ACC112 (cell line): ENCODE data around the gene CASP7.
"Not testable (repeated sequence)": the region's sequence is repeated elsewhere in the genome, so short reads cannot be mapped to it uniquely, and the experiment has no call there.

Experiments
- H2AFZ ChIP-seq: fragments of 200-600 bp; sonication (generic); one replicate; pipeline ENCODE4 v1.6.0; 2017; ENCODE audit warnings: antibody characterized with exemption, low read length; ENCODE audit not compliant: unreplicated experiment
- H3K27ac ChIP-seq: fragments of 200-600 bp; sonication (generic); 2 replicates; pipeline ENCODE4 v1.5.1; 2014; ENCODE audit warnings: low read depth, mild to moderate bottlenecking, antibody characterized with exemption, low read length, moderate library complexity
- H3K27me3 ChIP-seq: fragments of 200-600 bp; sonication (generic); 2 replicates; pipeline ENCODE4 v1.6.1; 2014; ENCODE audit warnings: mild to moderate bottlenecking, antibody characterized with exemption, low read length, moderate library complexity, mixed read lengths; ENCODE audit not compliant: insufficient read depth
- H3K36me3 ChIP-seq: fragments of 200-600 bp; sonication (generic); 2 replicates; pipeline ENCODE4 v1.6.1; 2016; ENCODE audit warnings: mild to moderate bottlenecking, antibody characterized with exemption, low read length, moderate library complexity, mixed read lengths; ENCODE audit not compliant: insufficient read depth
- H3K4me1 ChIP-seq: fragments of 200-600 bp; sonication (generic); one replicate; pipeline ENCODE4 v1.6.1; 2016; ENCODE audit warnings: low read length, mixed read lengths; ENCODE audit not compliant: insufficient read depth, unreplicated experiment, control insufficient read depth
- H3K4me3 ChIP-seq: fragments of 200-600 bp; sonication (generic); 2 replicates; pipeline ENCODE4 v1.5.1; 2014; ENCODE audit warnings: mild to moderate bottlenecking, low read depth, low read length
- H3K79me2 ChIP-seq: fragments of 200-600 bp; sonication (generic); one replicate; pipeline ENCODE4 v1.6.0; 2016; ENCODE audit warnings: low read length; ENCODE audit not compliant: control insufficient read depth, unreplicated experiment, insufficient read depth

CASP7 gene

DNA sequence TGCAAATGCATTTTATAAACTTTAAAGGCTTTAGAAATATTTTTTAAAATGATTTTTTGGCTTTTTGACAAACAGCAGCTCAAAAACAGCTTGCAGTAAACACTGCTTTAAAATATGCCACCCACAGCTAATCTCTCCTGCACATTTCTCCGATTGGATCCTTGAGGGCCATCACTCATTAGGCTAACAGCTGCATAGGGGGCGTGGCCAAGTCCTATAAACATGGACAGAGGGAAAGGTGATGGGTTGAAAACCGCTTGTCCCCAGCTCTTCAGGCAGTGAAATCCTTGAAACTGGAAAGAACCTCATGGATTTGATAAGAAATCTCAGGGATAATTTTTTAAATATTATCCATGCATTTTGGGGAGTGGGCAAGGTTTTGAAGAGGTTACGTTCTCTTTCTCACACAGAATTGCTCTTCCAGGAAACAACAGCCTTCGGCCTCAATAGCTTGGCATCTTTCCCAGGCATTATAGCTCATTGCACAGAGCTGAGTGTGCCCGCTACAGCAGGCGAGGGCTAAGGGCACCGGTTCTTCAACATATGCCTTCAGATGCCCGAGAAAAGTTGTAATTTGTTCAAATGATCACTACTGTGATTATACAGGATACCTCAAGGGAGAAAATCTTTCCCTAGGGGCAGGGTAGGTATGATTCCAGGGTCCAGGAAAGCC is 73.4 kb downstream of the CASP7 start:
- Histone ChIP-seq H3K27ac (no peak overlapping the region), H3K36me3 (no peaks in the 10 kb centered on the region)

DNA sequence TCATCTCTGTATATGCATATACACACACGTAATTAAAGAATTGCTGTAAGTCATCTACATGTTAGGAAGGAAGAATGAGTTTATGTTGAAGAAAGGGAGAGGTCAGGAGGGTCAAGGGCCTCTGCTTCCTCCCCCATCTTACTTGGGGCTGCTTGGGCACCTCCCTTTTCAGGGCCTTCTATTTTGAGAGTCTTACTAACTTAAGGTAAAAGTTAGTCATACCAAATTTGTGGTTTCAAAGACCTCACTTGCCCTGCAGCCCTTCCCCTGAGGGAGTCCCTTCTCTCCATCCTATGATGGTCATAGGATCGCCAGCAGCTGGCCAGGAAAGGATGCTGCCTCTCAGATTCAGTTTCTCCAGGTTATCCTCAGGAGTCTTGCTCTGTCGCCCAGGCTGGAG is 74.4 kb downstream of the CASP7 start:
- H3K27me3 ChIP-seq, result peaks cover 9% of the 10 kb centered on the region
- H3K79me2 ChIP-seq, result no peaks in the 10 kb centered on the region
- no peaks in the 10 kb centered on the region for H3K4me1 ChIP-seq
- H2AFZ ChIP-seq, result no peak overlapping the region
- H3K4me3 ChIP-seq, result no peak overlapping the region
- H3K36me3 ChIP-seq, result no peaks in the 10 kb centered on the region
- H3K27ac ChIP-seq, result no peak overlapping the region

More for the DNA sequence above, 73.4 kb downstream of the CASP7 start:
- Histone ChIP-seq H3K79me2 (no peaks in the 10 kb centered on the region), H3K27me3 (peaks cover 9% of the 10 kb centered on the region), H3K4me3 (no peak overlapping the region), H2AFZ (no peak overlapping the region), H3K4me1 (no peaks in the 10 kb centered on the region)

DNA sequence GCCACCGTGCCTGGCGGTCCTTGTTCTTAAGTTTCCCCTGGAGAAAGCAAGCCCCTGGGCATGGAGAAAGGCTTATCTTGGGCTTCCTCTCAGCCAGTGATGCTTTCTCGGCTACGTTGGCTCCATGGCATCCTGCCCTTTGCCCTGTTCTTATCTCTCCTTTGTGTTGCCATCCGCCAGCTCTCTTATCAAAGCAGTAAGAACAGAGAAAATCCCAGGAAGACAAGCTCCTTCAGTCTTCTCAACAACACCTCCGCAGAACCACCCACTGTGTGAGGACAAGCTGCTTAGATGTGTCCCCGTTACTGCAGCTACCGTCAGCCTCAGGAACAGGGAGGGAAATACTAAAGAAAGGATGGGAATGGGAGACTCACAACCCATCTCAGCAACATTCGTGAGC is 75.1 kb downstream of the CASP7 start:
- Histone ChIP-seq H3K79me2 (no peaks in the 10 kb centered on the region), H2AFZ (no peak overlapping the region), H3K4me1 (no peaks in the 10 kb centered on the region)

DNA sequence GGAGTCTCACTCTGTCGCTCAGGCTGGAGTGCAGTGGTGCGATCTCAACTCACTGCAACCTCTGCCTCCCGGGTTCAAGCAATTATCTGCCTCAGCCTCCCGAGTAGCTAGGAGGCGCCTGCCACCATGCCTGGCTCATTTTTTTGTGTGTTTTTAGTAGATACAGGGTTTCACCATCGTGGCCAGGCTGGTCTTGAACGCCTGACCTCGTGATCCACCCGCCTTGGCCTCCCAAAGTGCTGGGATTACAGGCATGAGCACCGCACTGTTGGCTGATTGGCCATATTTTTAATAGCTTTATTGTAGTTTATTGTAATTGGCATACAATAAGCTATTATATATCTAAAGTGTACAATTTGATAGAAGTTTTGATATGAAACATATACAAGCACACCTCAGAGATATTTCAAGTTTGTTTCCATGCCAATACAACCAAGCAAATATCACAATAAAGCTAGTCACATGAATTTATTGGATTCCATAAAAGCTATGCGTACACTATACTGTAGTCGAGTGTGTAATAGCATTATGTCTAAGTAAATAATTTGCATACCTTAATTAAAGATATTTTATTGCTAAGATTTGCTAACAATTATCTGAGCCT is 77.3 kb downstream of the CASP7 start:
- no peaks in the 10 kb centered on the region for H3K79me2 ChIP-seq
- H3K27ac ChIP-seq, result no peak overlapping the region
- peaks cover 3% of the 10 kb centered on the region; the same call in 1 of the 2 replicates for H3K27me3 ChIP-seq
- H3K4me3 ChIP-seq, result no peak overlapping the region
- H3K4me1 ChIP-seq, result no peaks in the 10 kb centered on the region
- no peak overlapping the region for H2AFZ ChIP-seq
- H3K36me3 ChIP-seq, result no peaks in the 10 kb centered on the region

More for the DNA sequence above, 75.1 kb downstream of the CASP7 start:
- no peaks in the 10 kb centered on the region for H3K36me3 ChIP-seq
- peaks cover 9% of the 10 kb centered on the region for H3K27me3 ChIP-seq
- H3K4me3 ChIP-seq, result no peak overlapping the region
- H3K27ac ChIP-seq, result no peak overlapping the region

DNA sequence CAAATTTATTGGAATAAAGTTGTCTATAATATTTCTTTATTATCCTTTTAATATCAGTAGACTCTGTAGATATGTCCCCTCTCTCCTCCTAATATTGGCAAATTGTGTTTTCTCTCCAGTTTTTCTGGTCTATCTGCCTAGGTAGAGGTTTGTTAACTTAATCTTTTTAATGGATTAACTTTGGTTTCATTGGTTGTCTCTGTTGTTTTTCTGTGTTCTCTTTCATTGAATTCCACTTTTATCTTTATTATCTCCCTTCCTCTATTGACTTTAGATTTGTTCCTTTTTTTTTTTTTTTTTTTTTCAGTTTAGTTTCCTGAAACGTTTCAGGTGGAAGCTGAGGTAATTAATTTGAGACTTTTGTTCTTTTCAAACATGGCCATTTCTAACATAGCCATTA is 82.4 kb downstream of the CASP7 start:
- Histone ChIP-seq H3K27me3 (peaks cover 33% of the 10 kb centered on the region), H3K4me1 (no peaks in the 10 kb centered on the region), H3K79me2 (no peaks in the 10 kb centered on the region), H2AFZ (no peak overlapping the region), H3K36me3 (no peaks in the 10 kb centered on the region), H3K27ac (no peak overlapping the region), H3K4me3 (no peak overlapping the region)

DNA sequence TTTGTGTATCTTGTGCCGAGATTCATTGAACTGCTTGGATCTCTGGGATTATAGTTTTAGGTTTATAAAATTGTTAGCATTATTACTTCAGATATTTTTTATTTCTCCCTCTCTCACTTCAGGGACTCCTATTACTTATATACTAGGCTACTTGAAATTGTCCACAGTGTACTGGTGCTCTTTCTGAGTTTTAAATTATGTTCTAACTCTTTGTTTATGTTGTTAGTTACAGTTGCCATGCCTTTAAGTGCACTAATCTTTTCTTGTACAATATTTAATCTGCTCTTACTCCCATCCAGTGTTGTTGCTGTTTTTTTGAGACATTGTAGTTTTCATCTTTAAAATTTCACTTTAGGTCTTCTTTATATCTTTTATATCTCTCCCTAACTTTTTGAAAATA is 84.9 kb downstream of the CASP7 start:
- Histone ChIP-seq H3K4me1 (no peaks in the 10 kb centered on the region), H3K79me2 (no peaks in the 10 kb centered on the region), H2AFZ (no peak overlapping the region), H3K27me3 (peaks cover 58% of the 10 kb centered on the region), H3K27ac (no peak overlapping the region), H3K36me3 (no peaks in the 10 kb centered on the region), H3K4me3 (no peak overlapping the region)

DNA sequence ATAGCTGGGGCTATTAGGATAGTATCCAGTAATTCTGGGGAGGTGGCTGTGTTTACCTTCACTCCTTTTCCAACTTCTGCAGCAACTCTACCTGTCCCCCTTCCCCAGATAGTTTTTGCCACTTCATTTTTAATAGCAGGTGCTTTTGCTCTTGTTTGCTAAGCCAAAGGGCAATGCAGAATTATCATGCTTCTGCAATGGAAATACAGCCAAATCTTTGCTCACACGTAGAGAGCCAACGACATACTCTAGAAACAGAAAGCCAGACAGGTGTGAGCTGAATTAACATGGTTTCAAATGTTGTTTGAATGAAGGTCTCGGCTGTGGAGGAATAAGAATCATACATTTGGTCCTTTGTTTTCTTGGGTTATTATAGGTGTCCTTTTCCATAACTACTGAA is 86.2 kb downstream of the CASP7 start:
- H3K27ac ChIP-seq, result no peak overlapping the region
- peaks cover 71% of the 10 kb centered on the region for H3K27me3 ChIP-seq
- H3K79me2 ChIP-seq, result no peaks in the 10 kb centered on the region
- H3K4me1 ChIP-seq, result no peaks in the 10 kb centered on the region
- no peak overlapping the region for H2AFZ ChIP-seq
- no peak overlapping the region for H3K4me3 ChIP-seq
- no peaks in the 10 kb centered on the region for H3K36me3 ChIP-seq

DNA sequence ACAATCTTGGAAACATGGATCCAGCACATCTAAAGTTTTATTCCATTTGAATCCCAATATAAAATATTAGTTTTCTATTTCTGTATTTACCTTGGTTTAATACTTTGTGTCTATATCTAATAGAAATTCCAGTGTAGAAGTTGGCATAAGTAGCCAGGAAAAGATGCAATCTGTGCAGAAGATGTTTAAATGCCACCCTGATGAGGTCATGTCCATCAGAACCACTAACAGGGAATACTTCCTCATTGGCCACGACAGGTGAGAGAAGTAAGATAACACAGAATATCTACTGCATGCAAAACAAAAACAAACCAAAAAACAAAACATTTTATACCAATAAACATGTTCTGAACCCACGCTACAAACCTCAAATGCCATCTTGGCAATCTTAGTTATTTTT is 87.5 kb downstream of the CASP7 start:
- no peak overlapping the region for H2AFZ ChIP-seq
- H3K36me3 ChIP-seq, result no peaks in the 10 kb centered on the region
- no peak overlapping the region for H3K27ac ChIP-seq
- no peaks in the 10 kb centered on the region for H3K79me2 ChIP-seq
- H3K27me3 ChIP-seq, result peaks cover 81% of the 10 kb centered on the region
- no peak overlapping the region for H3K4me3 ChIP-seq
- H3K4me1 ChIP-seq, result no peaks in the 10 kb centered on the region

DNA sequence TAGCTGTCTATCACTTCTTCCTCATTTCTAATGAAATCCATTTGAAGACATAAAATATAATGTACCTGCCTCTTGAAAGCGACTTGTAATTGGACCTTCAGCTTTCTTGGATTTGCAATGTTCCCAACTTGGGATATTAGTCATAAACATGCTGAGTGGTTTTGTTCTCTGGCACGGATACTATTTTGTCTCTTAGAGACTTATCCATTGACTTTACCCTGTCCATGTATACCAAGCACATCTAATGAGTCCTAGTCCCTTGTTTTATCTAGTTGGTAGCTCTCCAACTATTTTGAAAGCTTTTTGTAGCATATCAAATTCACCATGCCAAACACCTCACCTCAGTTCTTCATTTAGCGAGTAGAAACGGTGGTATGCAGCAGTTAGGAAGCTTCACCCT is 90.6 kb downstream of the CASP7 start:
- Histone ChIP-seq H3K4me1 (no peaks in the 10 kb centered on the region), H2AFZ (no peak overlapping the region), H3K36me3 (no peaks in the 10 kb centered on the region), H3K27me3 (peaks cover 91% of the 10 kb centered on the region), H3K79me2 (no peaks in the 10 kb centered on the region), H3K27ac (no peak overlapping the region), H3K4me3 (no peak overlapping the region)

DNA sequence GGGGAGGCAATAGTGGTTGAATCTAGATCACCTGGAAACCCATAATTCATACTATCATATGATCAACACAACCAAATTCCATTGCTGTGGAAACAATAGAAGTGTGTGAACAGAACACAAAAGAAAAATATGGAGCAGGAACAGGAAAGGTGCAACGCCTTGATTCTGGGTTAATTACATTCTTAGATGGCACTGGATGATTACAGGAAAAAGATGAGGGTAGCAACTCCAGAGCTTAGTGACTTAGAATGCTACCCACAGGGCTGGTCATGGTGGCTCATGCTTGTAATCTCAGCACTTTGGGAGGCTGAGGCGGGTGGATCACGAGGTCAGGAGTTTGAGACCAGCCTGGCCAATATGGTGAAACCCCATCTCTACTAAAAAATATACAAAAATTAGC is 91.4 kb downstream of the CASP7 start:
- H3K79me2 ChIP-seq, H3K27ac ChIP-seq, H3K36me3 ChIP-seq, H3K4me3 ChIP-seq, H2AFZ ChIP-seq, H3K4me1 ChIP-seq: not testable (repeated sequence)
- peaks cover 93% of the 10 kb centered on the region for H3K27me3 ChIP-seq

DNA sequence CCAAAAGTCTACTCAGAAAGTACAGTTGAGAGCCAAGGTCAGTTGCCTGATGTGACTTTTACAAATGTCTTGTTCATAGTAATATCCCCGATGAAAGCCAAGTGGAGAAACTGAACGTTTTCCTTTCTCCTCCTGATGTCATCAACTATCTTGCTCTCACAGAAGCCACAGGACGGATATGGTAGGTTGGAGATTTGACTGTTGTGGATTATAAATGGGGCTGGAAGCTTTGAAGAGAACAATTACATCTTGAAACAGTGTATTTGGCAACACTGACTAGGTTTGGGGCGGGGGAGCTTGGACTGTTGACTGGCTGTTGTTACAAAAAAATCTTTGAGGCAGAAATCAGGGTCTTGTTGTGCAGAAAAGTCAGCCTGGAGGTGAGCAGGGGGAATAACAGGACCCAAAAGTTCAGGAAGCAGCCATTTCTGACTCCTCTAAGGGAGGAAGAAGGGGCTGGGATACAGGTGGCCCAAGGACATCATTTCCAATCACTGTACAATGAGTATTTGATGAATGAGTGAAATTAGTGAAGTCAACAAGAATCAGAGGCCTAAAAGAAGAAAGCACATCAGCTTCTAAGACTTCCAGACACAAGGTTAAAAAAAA is 96.1 kb downstream of the CASP7 start:
- no peak overlapping the region for H3K4me3 ChIP-seq
- no peaks in the 10 kb centered on the region for H3K79me2 ChIP-seq
- H3K27ac ChIP-seq, result no peak overlapping the region
- H3K4me1 ChIP-seq, result no peaks in the 10 kb centered on the region
- H3K27me3 ChIP-seq, result peaks cover 75% of the 10 kb centered on the region
- H2AFZ ChIP-seq, result no peak overlapping the region
- H3K36me3 ChIP-seq, result no peaks in the 10 kb centered on the region
